ENCODE measurements around the gene STMND1.

GRCh38 chr6:17161076-17161475, 59.2 kb downstream of the STMND1 start:
- no peak for TF ChIP-seq USF2 (IDR thresholded peaks at IDR 0.05; ENCODE audit: low read depth, low read length)
- TF ChIP-seq POLR2A (IDR thresholded peaks at IDR 0.05; ENCODE audit: low read depth, low read length), result no peak
- TF ChIP-seq RFX5 (IDR thresholded peaks at IDR 0.05; ENCODE audit: low read depth, low read length), result no peak
- TF ChIP-seq CTCF (conservative IDR thresholded peaks at IDR 0.05; ENCODE audit: low read depth, low read length), result no peak
- TF ChIP-seq MAFK (IDR thresholded peaks at IDR 0.05; ENCODE audit: low read depth, low read length), result no peak
- no peak for TF ChIP-seq BHLHE40 (IDR thresholded peaks at IDR 0.05; ENCODE audit: low read depth, low read length)

All from IMR-90 (cell line).